BLaER1 (cell line): ENCODE measurements around the gene TLN1.

ENCODE experiments used
- H3K27ac ChIP-seq: shearing (Covaris generic); formaldehyde crosslinking; 2 replicates; pipeline ENCODE4 v1.8.1; 2022
- H3K27me3 ChIP-seq: shearing (Covaris generic); formaldehyde crosslinking; 2 replicates; pipeline ENCODE4 v1.8.1; 2022
- H3K36me3 ChIP-seq: shearing (Covaris generic); formaldehyde crosslinking; 2 replicates; pipeline ENCODE4 v1.8.1; 2022
- H3K4me1 ChIP-seq: shearing (Covaris generic); formaldehyde crosslinking; 2 replicates; pipeline ENCODE4 v1.8.1; 2022
- H3K4me2 ChIP-seq: shearing (Covaris generic); formaldehyde crosslinking; 2 replicates; pipeline ENCODE4 v1.8.1; 2022
- H3K4me3 ChIP-seq: shearing (Covaris generic); formaldehyde crosslinking; 2 replicates; pipeline ENCODE4 v1.8.1; 2022
- H3K9ac ChIP-seq: shearing (Covaris generic); formaldehyde crosslinking; 2 replicates; pipeline ENCODE4 v1.8.1; 2022
- H3K9me3 ChIP-seq: shearing (Covaris generic); formaldehyde crosslinking; 2 replicates; pipeline ENCODE4 v1.8.1; 2022
- H4K20me1 ChIP-seq: shearing (Covaris generic); formaldehyde crosslinking; 2 replicates; pipeline ENCODE4 v1.8.1; 2022
- Cebpa-rat ChIP-seq: shearing (Covaris generic); IDR thresholded peaks from 2 replicates; pipeline ENCODE4 v1.8.1; 2022

Gene TLN1

GRCh38 chr9:35766997-35767396, 35.0 kb upstream of the TLN1 start:
- H4K20me1 ChIP-seq, result no peaks in the 10 kb centered on the region
- no peak overlapping the region for H3K4me3 ChIP-seq
- no peak overlapping the region for H3K4me2 ChIP-seq
- no peak overlapping the region for H3K27ac ChIP-seq
- 0 out of 2 replicates have a peak, but pooled peaks cover under 1% of the 10 kb centered on the region for H3K4me1 ChIP-seq
- no peaks in the 10 kb centered on the region for H3K27me3 ChIP-seq
- H3K9me3 ChIP-seq, result peaks cover 3% of the 10 kb centered on the region; the same call in 1 of the 2 replicates
- no peak overlapping the region for H3K9ac ChIP-seq
- TF ChIP-seq Cebpa-rat, result no peak
- H3K36me3 ChIP-seq, result no peaks in the 10 kb centered on the region

GRCh38 chr9:35763803-35764202, 31.8 kb upstream of the TLN1 start:
- Histone ChIP-seq H3K9ac (no peak overlapping the region), H3K36me3 (no peaks in the 10 kb centered on the region), H3K4me3 (no peak overlapping the region), H3K27me3 (no peaks in the 10 kb centered on the region), H3K9me3 (peaks cover 3% of the 10 kb centered on the region; the same call in 1 of the 2 replicates), H4K20me1 (no peaks in the 10 kb centered on the region), H3K27ac (no peak overlapping the region), H3K4me1 (peaks cover 32% of the 10 kb centered on the region), H3K4me2 (no peak overlapping the region)
- TF ChIP-seq Cebpa-rat, result no peak

GRCh38 chr9:35763181-35763580, 31.2 kb upstream of the TLN1 start:
- no peak overlapping the region for H3K27ac ChIP-seq
- H3K4me1 ChIP-seq, result peaks cover 38% of the 10 kb centered on the region
- H3K36me3 ChIP-seq, result no peaks in the 10 kb centered on the region
- H4K20me1 ChIP-seq, result no peaks in the 10 kb centered on the region
- no peaks in the 10 kb centered on the region for H3K27me3 ChIP-seq
- H3K9ac ChIP-seq, result no peak overlapping the region
- H3K4me3 ChIP-seq, result no peak overlapping the region
- no peak overlapping the region for H3K4me2 ChIP-seq
- H3K9me3 ChIP-seq, result peaks cover 3% of the 10 kb centered on the region; the same call in 1 of the 2 replicates
- no peak for TF ChIP-seq Cebpa-rat

GRCh38 chr9:35760651-35761050, 28.7 kb upstream of the TLN1 start:
- TF ChIP-seq Cebpa-rat, result no peak
- Histone ChIP-seq H3K4me2 (peak overlapping the region; percentile 68), H3K27ac (no peak overlapping the region), H3K9me3 (peaks cover 3% of the 10 kb centered on the region; the same call in 1 of the 2 replicates), H3K36me3 (no peaks in the 10 kb centered on the region), H3K4me1 (peaks cover 64% of the 10 kb centered on the region), H3K4me3 (no peak overlapping the region), H3K27me3 (no peaks in the 10 kb centered on the region), H3K9ac (no peak overlapping the region), H4K20me1 (no peaks in the 10 kb centered on the region)

GRCh38 chr9:35759795-35760194, 27.8 kb upstream of the TLN1 start:
- no peak for TF ChIP-seq Cebpa-rat
- no peaks in the 10 kb centered on the region for H3K27me3 ChIP-seq
- no peaks in the 10 kb centered on the region for H3K9me3 ChIP-seq
- H3K4me1 ChIP-seq, result peaks cover 71% of the 10 kb centered on the region
- no peak overlapping the region for H3K9ac ChIP-seq
- H3K36me3 ChIP-seq, result no peaks in the 10 kb centered on the region
- H4K20me1 ChIP-seq, result no peaks in the 10 kb centered on the region
- H3K4me3 ChIP-seq, result no peak overlapping the region
- H3K4me2 ChIP-seq, result peak overlapping the region; percentile 68; the same call in 1 of the 2 replicates
- H3K27ac ChIP-seq, result no peak overlapping the region

- Histone ChIP-seq H3K9ac (no peak overlapping the region), H4K20me1 (no peaks in the 10 kb centered on the region), H3K27me3 (no peaks in the 10 kb centered on the region), H3K9me3 (no peaks in the 10 kb centered on the region), H3K4me1 (peaks cover 71% of the 10 kb centered on the region), H3K36me3 (peaks cover 10% of the 10 kb centered on the region; the same call in 1 of the 2 replicates), H3K4me2 (peak overlapping the region; percentile 92), H3K4me3 (no peak overlapping the region), H3K27ac (peak overlapping the region; percentile 87; the same call in 1 of the 2 replicates)
- TF ChIP-seq Cebpa-rat, result no peak
These were observed 26.6 kb upstream of the TLN1 start for GRCh38 chr9:35758475-35759050.

- peak overlapping the region; percentile 87 for H3K27ac ChIP-seq
- peak overlapping the region; percentile 92 for H3K4me2 ChIP-seq
- H3K9ac ChIP-seq, result no peak overlapping the region
- no peaks in the 10 kb centered on the region for H4K20me1 ChIP-seq
- no peak; the same call in 1 of the 2 replicates for TF ChIP-seq Cebpa-rat
- no peaks in the 10 kb centered on the region for H3K9me3 ChIP-seq
- 0 out of 2 replicates have a peak overlapping the region, but pooled peaks have one; percentile 69 for H3K4me3 ChIP-seq
- H3K27me3 ChIP-seq, result no peaks in the 10 kb centered on the region
- H3K36me3 ChIP-seq, result peaks cover 17% of the 10 kb centered on the region
- peaks cover 71% of the 10 kb centered on the region for H3K4me1 ChIP-seq
These were observed 25.9 kb upstream of the TLN1 start for GRCh38 chr9:35757892-35758275.

GRCh38 chr9:35757226-35757891, 25.4 kb upstream of the TLN1 start:
- Histone ChIP-seq H3K4me3 (peak overlapping the region; percentile 69), H3K27ac (peak overlapping the region; percentile 87), H3K9ac (peak overlapping the region; percentile 78), H3K9me3 (no peaks in the 10 kb centered on the region), H3K4me2 (peak overlapping the region; percentile 92), H4K20me1 (no peaks in the 10 kb centered on the region), H3K36me3 (peaks cover 22% of the 10 kb centered on the region), H3K4me1 (peaks cover 71% of the 10 kb centered on the region), H3K27me3 (no peaks in the 10 kb centered on the region)
- no peak for TF ChIP-seq Cebpa-rat

- Histone ChIP-seq H3K36me3 (peaks cover 31% of the 10 kb centered on the region), H3K9ac (peak overlapping the region; percentile 78), H3K27ac (peak overlapping the region; percentile 87), H3K4me2 (peak overlapping the region; percentile 92), H3K27me3 (no peaks in the 10 kb centered on the region), H3K4me3 (peak overlapping the region; percentile 69), H3K4me1 (peaks cover 67% of the 10 kb centered on the region), H3K9me3 (no peaks in the 10 kb centered on the region), H4K20me1 (no peaks in the 10 kb centered on the region)
- no peak for TF ChIP-seq Cebpa-rat
These were observed 24.6 kb upstream of the TLN1 start for GRCh38 chr9:35756275-35757225.
